Liver (tissue), 3 donors: ENCODE results near the gene OMA1.

Source experiments
- CTCF ChIP-seq: fragments of 150-350 bp; IDR thresholded peaks from 2 replicates; pipeline ENCODE4 v1.5.1; 2017; ENCODE audit warnings: improper control_type of control experiment, low read depth, low read length; ENCODE audit not compliant: missing input control
- EGR1 ChIP-seq, 2 donors: IDR thresholded peaks; 2 replicates each; pipeline ENCODE4 v1.6.1; 2016 to 2018; ENCODE audit warnings: antibody characterized with exemption in 2 of 2, low read depth in 2 of 2
- REST ChIP-seq: IDR thresholded peaks from 2 replicates; pipeline ENCODE4 v1.6.1; 2016; ENCODE audit warnings: antibody characterized with exemption, mild to moderate bottlenecking
- TF ChIP-seq, protein P1 (sequence below): IDR thresholded peaks from 2 replicates; pipeline ENCODE4 v1.6.1; 2016; ENCODE audit warnings: antibody characterized with exemption
- donor health status: healthy.
- donor health status: healthy.

DNA sequence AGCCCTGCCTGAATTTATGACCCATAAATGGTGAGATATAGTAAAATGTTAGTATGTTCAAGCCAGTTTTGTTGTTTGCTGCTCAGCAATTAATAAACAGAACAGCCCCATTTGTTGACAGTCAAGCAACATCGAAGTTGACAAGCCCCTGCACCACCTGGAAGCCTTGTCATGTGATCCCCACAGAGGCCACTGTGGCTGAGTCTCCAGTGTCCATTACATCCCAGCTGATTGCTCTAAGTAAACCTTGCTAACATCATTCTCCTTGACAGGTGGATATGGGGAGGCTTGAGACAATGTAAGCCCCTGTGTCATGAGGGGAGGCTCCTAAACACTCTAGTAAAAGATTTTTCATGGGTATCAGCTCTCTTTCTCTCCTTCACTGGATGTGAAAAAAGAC, 48.0 kb upstream of the OMA1 start:
- TF ChIP-seq CTCF (no peak), EGR1 (IDR thresholded peaks at IDR 0.05; ENCODE audit: low read depth in 2 of 2) (no peak), REST (no peak)
- TF ChIP-seq, protein P1, sequence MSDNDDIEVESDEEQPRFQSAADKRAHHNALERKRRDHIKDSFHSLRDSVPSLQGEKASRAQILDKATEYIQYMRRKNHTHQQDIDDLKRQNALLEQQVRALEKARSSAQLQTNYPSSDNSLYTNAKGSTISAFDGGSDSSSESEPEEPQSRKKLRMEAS, result no peak
